ENCODE measurements around the gene AP5M1.

GRCh38 chr14:57302883-57303282 is 34.1 kb downstream of the AP5M1 start:
- TF ChIP-seq, protein P1, sequence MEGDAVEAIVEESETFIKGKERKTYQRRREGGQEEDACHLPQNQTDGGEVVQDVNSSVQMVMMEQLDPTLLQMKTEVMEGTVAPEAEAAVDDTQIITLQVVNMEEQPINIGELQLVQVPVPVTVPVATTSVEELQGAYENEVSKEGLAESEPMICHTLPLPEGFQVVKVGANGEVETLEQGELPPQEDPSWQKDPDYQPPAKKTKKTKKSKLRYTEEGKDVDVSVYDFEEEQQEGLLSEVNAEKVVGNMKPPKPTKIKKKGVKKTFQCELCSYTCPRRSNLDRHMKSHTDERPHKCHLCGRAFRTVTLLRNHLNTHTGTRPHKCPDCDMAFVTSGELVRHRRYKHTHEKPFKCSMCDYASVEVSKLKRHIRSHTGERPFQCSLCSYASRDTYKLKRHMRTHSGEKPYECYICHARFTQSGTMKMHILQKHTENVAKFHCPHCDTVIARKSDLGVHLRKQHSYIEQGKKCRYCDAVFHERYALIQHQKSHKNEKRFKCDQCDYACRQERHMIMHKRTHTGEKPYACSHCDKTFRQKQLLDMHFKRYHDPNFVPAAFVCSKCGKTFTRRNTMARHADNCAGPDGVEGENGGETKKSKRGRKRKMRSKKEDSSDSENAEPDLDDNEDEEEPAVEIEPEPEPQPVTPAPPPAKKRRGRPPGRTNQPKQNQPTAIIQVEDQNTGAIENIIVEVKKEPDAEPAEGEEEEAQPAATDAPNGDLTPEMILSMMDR (conservative IDR thresholded peaks at IDR 0.05), result no peak
- no peak for TF ChIP-seq EZH2 (IDR thresholded peaks at IDR 0.05; ENCODE audit: low read depth)

All from PC-9 (cell line).